IMR-90 (cell line): ENCODE data around the gene LCE5A. TPM values are rescaled to one million over a fixed set of nuclear protein-coding genes. Genes with fewer than 3 reads are reported as not detected.

ENCODE experiments used
- ATAC-seq: fragments of 200-7000 bp; cut with Tn5 transposase; 2 replicates; pipeline ENCODE4 v1.9.1; 2020; ENCODE audit warnings: low read depth, mild to moderate bottlenecking, moderate library complexity
- BruUV-seq: library from RNA; stranded (reverse); fragments of 400-500 nt; replicated peaks from 2 replicates; lab custom pipeline; 2021; lab: Mats Ljungman, UMichigan
- CTCF ChIA-PET: fragments of 300-600 bp; formaldehyde crosslinking; extraction: SDS; loops from one replicate; lab custom pipeline; 2021; ENCODE audit warnings: antibody characterized with exemption; lab: Yijun Ruan, JAX
- POLR2A ChIA-PET: fragments of 300-600 bp; sonication (Branson Sonifier 250); formaldehyde crosslinking; loops from one replicate; lab custom pipeline; 2022; ENCODE audit warnings: antibody characterized with exemption; ENCODE audit not compliant: unreplicated experiment; lab: Charles Lee
- DNase-seq: peaks from one replicate; pipeline ENCODE4 v3.0.0; 2013
- H2AFZ ChIP-seq: replicated peaks from 2 replicates; pipeline ENCODE3; 2013; ENCODE audit warnings: low read length, mild to moderate bottlenecking; ENCODE audit not compliant: poor library complexity
- H2AK5ac ChIP-seq: 2 replicates; pipeline ENCODE4 v1.6.1; 2013; ENCODE audit warnings: low read depth, low read length, inconsistent platforms
- H2AK9ac ChIP-seq: replicated peaks from 2 replicates; pipeline ENCODE3; 2013; ENCODE audit warnings: mild to moderate bottlenecking, low read depth, low read length, moderate library complexity; ENCODE audit not compliant: poor library complexity
- H2BK120ac ChIP-seq: 2 replicates; pipeline ENCODE4 v1.6.1; 2013; ENCODE audit warnings: low read depth, low read length, inconsistent platforms
- H2BK15ac ChIP-seq: 3 replicates; pipeline ENCODE4 v1.6.1; 2013; ENCODE audit warnings: low read depth, low read length, inconsistent platforms
- H2BK20ac ChIP-seq: 2 replicates; pipeline ENCODE4 v1.6.1; 2013; ENCODE audit warnings: low read depth, mild to moderate bottlenecking, inconsistent platforms, low read length, moderate library complexity
- H2BK5ac ChIP-seq: 2 replicates; pipeline ENCODE4 v1.6.1; 2013; ENCODE audit warnings: mild to moderate bottlenecking, low read depth, low read length, inconsistent platforms; ENCODE audit not compliant: poor library complexity, severe bottlenecking
- H3K14ac ChIP-seq: replicated peaks from 2 replicates; pipeline ENCODE4 v1.6.1; 2013; ENCODE audit warnings: low read depth, low read length, inconsistent platforms
- H3K18ac ChIP-seq: 2 replicates; pipeline ENCODE4 v1.6.1; 2013; ENCODE audit warnings: low read depth, low read length, control low read depth
- H3K23ac ChIP-seq: 2 replicates; pipeline ENCODE4 v1.6.1; 2013; ENCODE audit warnings: low read depth, low read length, inconsistent platforms
- H3K27ac ChIP-seq: 2 replicates; pipeline ENCODE4 v1.5.1; 2013; ENCODE audit warnings: mild to moderate bottlenecking, control low read depth, low read length; ENCODE audit not compliant: insufficient read depth
- H3K27me3 ChIP-seq: 2 replicates; pipeline ENCODE4 v1.6.1; 2013; ENCODE audit warnings: low read length; ENCODE audit not compliant: control insufficient read depth, insufficient read depth
- H3K36me3 ChIP-seq: 2 replicates; pipeline ENCODE4 v1.6.1; 2013; ENCODE audit warnings: low read length, mixed read lengths; ENCODE audit not compliant: control insufficient read depth, insufficient read depth
- H3K4ac ChIP-seq: 2 replicates; pipeline ENCODE4 v1.6.1; 2013; ENCODE audit warnings: low read depth, low read length, inconsistent platforms
- H3K4me1 ChIP-seq: 2 replicates; pipeline ENCODE4 v1.6.1; 2013; ENCODE audit warnings: low read length, mixed read lengths; ENCODE audit not compliant: control insufficient read depth, insufficient read depth
- H3K4me2 ChIP-seq: 2 replicates; pipeline ENCODE4 v1.6.1; 2013; ENCODE audit warnings: low read depth, mild to moderate bottlenecking, control low read depth, low read length, moderate library complexity
- H3K4me3 ChIP-seq: 2 replicates; pipeline ENCODE4 v1.5.1; 2013; ENCODE audit warnings: low read depth, mild to moderate bottlenecking, control low read depth, low read length, moderate library complexity; ENCODE audit not compliant: insufficient read depth
- H3K56ac ChIP-seq: 2 replicates; pipeline ENCODE4 v1.6.1; 2013; ENCODE audit warnings: low read length, inconsistent platforms; ENCODE audit not compliant: insufficient read depth; ENCODE audit errors: extremely low read depth
- H3K79me1 ChIP-seq, 2 experiments: 2 replicates each; pipeline ENCODE4 v1.6.1; 2013; ENCODE audit warnings: low read length in 2 of 2, inconsistent platforms in 1 of 2, low read depth in 1 of 2
- H3K9ac ChIP-seq: 2 replicates; pipeline ENCODE4 v1.6.1; 2013; ENCODE audit warnings: low read depth, low read length, control low read depth
- H3K9me1 ChIP-seq: 2 replicates; pipeline ENCODE4 v1.6.1; 2013; ENCODE audit warnings: low read length, inconsistent platforms; ENCODE audit not compliant: insufficient read depth
- H3K9me3 ChIP-seq: 2 replicates; pipeline ENCODE4 v1.6.1; 2013; ENCODE audit warnings: low read length; ENCODE audit not compliant: control insufficient read depth, insufficient read depth
- H4K20me1 ChIP-seq: 2 replicates; pipeline ENCODE4 v1.6.1; 2013; ENCODE audit warnings: low read length, inconsistent platforms; ENCODE audit not compliant: insufficient read depth
- H4K5ac ChIP-seq: 2 replicates; pipeline ENCODE4 v1.6.1; 2013; ENCODE audit warnings: mild to moderate bottlenecking, low read depth, low read length, control low read depth
- H4K8ac ChIP-seq, 2 experiments: 2 replicates each; pipeline ENCODE4 v1.6.1; 2013; ENCODE audit warnings: low read depth in 2 of 2, low read length in 2 of 2, control low read depth in 1 of 2, inconsistent platforms in 1 of 2
- H4K91ac ChIP-seq: 2 replicates; pipeline ENCODE4 v1.6.1; 2013; ENCODE audit warnings: low read depth, low read length, inconsistent platforms; ENCODE audit not compliant: insufficient read depth
- BHLHE40 ChIP-seq: fragments of 150-350 bp; IDR thresholded peaks from 2 replicates; pipeline ENCODE4 v1.6.1; 2016; ENCODE audit warnings: mild to moderate bottlenecking, low read depth, low read length
- CEBPB ChIP-seq: IDR thresholded peaks from 2 replicates; pipeline ENCODE4 v1.6.1; 2012; ENCODE audit warnings: low read depth, low read length, improper control_type of control experiment
- CHD1 ChIP-seq: IDR thresholded peaks from 2 replicates; pipeline ENCODE4 v1.6.1; 2012; ENCODE audit warnings: low read depth, low read length, improper control_type of control experiment
- CTCF ChIP-seq: conservative IDR thresholded peaks from 2 replicates; pipeline ENCODE4 v1.5.1; 2012; ENCODE audit warnings: mild to moderate bottlenecking, low read depth, low read length, improper control_type of control experiment
- ELK1 ChIP-seq: fragments of 150-350 bp; IDR thresholded peaks from 2 replicates; pipeline ENCODE4 v1.6.1; 2016; ENCODE audit warnings: low read depth, mild to moderate bottlenecking, low read length, moderate library complexity, borderline replicate concordance
- MAFK ChIP-seq: IDR thresholded peaks from 2 replicates; pipeline ENCODE4 v1.6.1; 2012; ENCODE audit warnings: low read depth, low read length, improper control_type of control experiment
- POLR2A ChIP-seq: IDR thresholded peaks from 2 replicates; pipeline ENCODE4 v1.6.1; 2012; ENCODE audit warnings: mild to moderate bottlenecking, low read depth, low read length
- RCOR1 ChIP-seq: IDR thresholded peaks from 2 replicates; pipeline ENCODE4 v1.6.1; 2012; ENCODE audit warnings: mild to moderate bottlenecking, low read length, improper control_type of control experiment; ENCODE audit not compliant: insufficient replicate concordance
- RFX5 ChIP-seq: IDR thresholded peaks from 2 replicates; pipeline ENCODE4 v1.8.0; 2012; ENCODE audit warnings: low read depth, mild to moderate bottlenecking, low read length, moderate library complexity
- SMC3 ChIP-seq: fragments of 150-350 bp; IDR thresholded peaks from 2 replicates; pipeline ENCODE4 v1.6.1; 2016; ENCODE audit warnings: low read depth, mild to moderate bottlenecking, antibody characterized with exemption, low read length, moderate library complexity
- USF2 ChIP-seq: fragments of 150-350 bp; IDR thresholded peaks from 2 replicates; pipeline ENCODE4 v1.6.1; 2017; ENCODE audit warnings: mild to moderate bottlenecking, antibody characterized with exemption, low read length, low read depth
- WGBS, 2 experiments: methylation state at CpG; one replicate each; pipeline versions ENCODE4 v1.1.5 to v1.1.7; 2013; ENCODE audit warnings: missing lambda C conversion rate in 2 of 2; ENCODE audit not compliant: insufficient read length in 1 of 2; ENCODE audit errors: extremely low coverage in 2 of 2; 5-methylcytosine and 5-hydroxymethylcytosine counted together
- dilution Hi-C: fragments of 300-500 bp; cut with HindIII; formaldehyde crosslinking; loops from one replicate; pipeline ENCODE4 v1.14.3; 2018; ENCODE audit warnings: low sequenced_read_pairs; ENCODE audit not compliant: unreplicated experiment
- in situ Hi-C: fragments of 300-500 bp; cut with MboI; formaldehyde crosslinking; loops from 3 replicates; pipeline ENCODE4 v1.14.3; 2019; ENCODE audit warnings: low sequenced_read_pairs, inconsistent platforms, mixed read lengths
- intact Hi-C: fragments of 100-400 bp; cut with micrococcal nuclease; formaldehyde crosslinking; loops from 2 replicates; pipeline ENCODE4 v1.10.0; 2022
- polyA plus RNA-seq, 3 experiments: library from polyadenylated mRNA; depleted of rRNA; stranded (reverse); fragments of >200 nt; gene quantifications; 2 replicates each; pipeline ENCODE4 v1.2.3, GENCODE V29; 2012; ENCODE audit warnings: low replicate concordance in 1 of 3
- total RNA-seq: library from RNA; depleted of rRNA; stranded (reverse); fragments of >200 nt; gene quantifications from 2 replicates; pipeline ENCODE4 v1.2.3, GENCODE V29; 2012

LCE5A gene
- total and polyA plus RNA-seq, 2 of the 4 experiments (the other 2 are of a cell fraction) = not detected

- H2BK20ac ChIP-seq = no peak overlapping the region
- H3K4ac ChIP-seq = no peak overlapping the region
- H3K14ac ChIP-seq = no peak overlapping the region
- in situ Hi-C loops (no loop called here), dilution Hi-C loops (no loop called here), intact Hi-C loops (loop anchor here (2.0 kb wide), 1 partner anchor 319 kb away; no protein-coding TSS in a partner anchor)
- no peak overlapping the region for H3K4me2 ChIP-seq
- no peak overlapping the region for H3K27ac ChIP-seq
- H3K9ac ChIP-seq = no peak overlapping the region
- no peaks in the 10 kb centered on the region for H3K27me3 ChIP-seq
- ATAC-seq = peak; percentile 41; the same call in 1 of the 2 replicates
- H2AK9ac ChIP-seq = no peak overlapping the region
- TF ChIP-seq CTCF (peak; percentile 58), ELK1 (no peak), CHD1 (no peak), POLR2A (no peak), BHLHE40 (no peak), RCOR1 (no peak), RFX5 (peak; percentile 51; the same call in 1 of the 2 replicates), USF2 (no peak), MAFK (no peak), SMC3 (peak; percentile 19; the same call in 1 of the 2 replicates), CEBPB (peak; percentile 45; the same call in 1 of the 2 replicates)
- no peaks in the 10 kb centered on the region for H3K9me3 ChIP-seq
- H3K4me1 ChIP-seq = no peaks in the 10 kb centered on the region
- CTCF ChIA-PET = no interaction called here
- no peak overlapping the region for H3K4me3 ChIP-seq
- no peak overlapping the region for H2AFZ ChIP-seq
- no peak overlapping the region for H2AK5ac ChIP-seq
- H2BK120ac ChIP-seq = no peak overlapping the region
- no peak overlapping the region for H4K91ac ChIP-seq
- H4K5ac ChIP-seq = no peak overlapping the region
- H4K20me1 ChIP-seq = no peaks in the 10 kb centered on the region
- H3K23ac ChIP-seq = no peak overlapping the region
- POLR2A ChIA-PET = no interaction called here
- no peak overlapping the region for H3K18ac ChIP-seq
- no peak overlapping the region for H2BK5ac ChIP-seq
- H3K36me3 ChIP-seq = no peaks in the 10 kb centered on the region
- no peaks in the 10 kb centered on the region for H3K9me1 ChIP-seq
- H3K56ac ChIP-seq = no peak overlapping the region
- no peak overlapping the region for H2BK15ac ChIP-seq
- no peak overlapping the region for H4K8ac ChIP-seq
- WGBS, 2 experiments = no CpG with 5 or more reads among the region's 6 CpGs
- no peaks in the 10 kb centered on the region for H3K79me1 ChIP-seq
- no TSS peak for BruUV-seq
- peak; percentile 38 for DNase-seq
Measured at GRCh38 chr1:152461544-152461943, 49.1 kb upstream of the LCE5A start.
